Progenitor cell of endocrine pancreas (in vitro differentiated cells): Measurements from ENCODE around the gene PGS1. TPM values are rescaled to one million over a fixed set of nuclear protein-coding genes. Genes with fewer than 3 reads are reported as not detected.

ENCODE experiments used
- DNase-seq: peaks from one replicate; pipeline ENCODE4 v3.0.0; 2021; ENCODE audit warnings: low spot score; ENCODE audit not compliant: unreplicated experiment
- H3K27ac Mint-ChIP-seq: 2 replicates; pipeline ENCODE4 v1.8.0; 2021; ENCODE audit warnings: mild to moderate bottlenecking, moderate library complexity, mixed read lengths
- H3K27me3 Mint-ChIP-seq: 2 replicates; pipeline ENCODE4 v1.8.0; 2021; ENCODE audit warnings: mixed read lengths
- H3K36me3 Mint-ChIP-seq: 2 replicates; pipeline ENCODE4 v1.8.0; 2022; ENCODE audit warnings: mixed read lengths; ENCODE audit not compliant: insufficient read depth
- H3K4me1 Mint-ChIP-seq: 2 replicates; pipeline ENCODE4 v1.8.0; 2021; ENCODE audit warnings: low read depth, mixed read lengths
- H3K4me3 Mint-ChIP-seq: 2 replicates; pipeline ENCODE4 v1.8.0; 2021; ENCODE audit warnings: low read depth, mild to moderate bottlenecking, moderate library complexity, mixed read lengths
- H3K9me3 Mint-ChIP-seq: 2 replicates; pipeline ENCODE4 v1.8.0; 2021; ENCODE audit warnings: low read depth, mixed read lengths
- total RNA-seq: library from RNA; stranded (reverse); gene quantifications from 2 replicates; pipeline ENCODE4 v1.2.1, GENCODE V29; 2021
- TF ChIP-seq, protein P1 (sequence below): fragments of 200-600 bp; sonication (generic); IDR thresholded peaks from one replicate; pipeline ENCODE4 v1.5.0; 2021; ENCODE audit warnings: antibody characterized with exemption, mild to moderate bottlenecking; ENCODE audit not compliant: unreplicated experiment

PGS1 gene
- total RNA-seq, 1 donor from 2014 or later, result 66.1 TPM

DNA sequence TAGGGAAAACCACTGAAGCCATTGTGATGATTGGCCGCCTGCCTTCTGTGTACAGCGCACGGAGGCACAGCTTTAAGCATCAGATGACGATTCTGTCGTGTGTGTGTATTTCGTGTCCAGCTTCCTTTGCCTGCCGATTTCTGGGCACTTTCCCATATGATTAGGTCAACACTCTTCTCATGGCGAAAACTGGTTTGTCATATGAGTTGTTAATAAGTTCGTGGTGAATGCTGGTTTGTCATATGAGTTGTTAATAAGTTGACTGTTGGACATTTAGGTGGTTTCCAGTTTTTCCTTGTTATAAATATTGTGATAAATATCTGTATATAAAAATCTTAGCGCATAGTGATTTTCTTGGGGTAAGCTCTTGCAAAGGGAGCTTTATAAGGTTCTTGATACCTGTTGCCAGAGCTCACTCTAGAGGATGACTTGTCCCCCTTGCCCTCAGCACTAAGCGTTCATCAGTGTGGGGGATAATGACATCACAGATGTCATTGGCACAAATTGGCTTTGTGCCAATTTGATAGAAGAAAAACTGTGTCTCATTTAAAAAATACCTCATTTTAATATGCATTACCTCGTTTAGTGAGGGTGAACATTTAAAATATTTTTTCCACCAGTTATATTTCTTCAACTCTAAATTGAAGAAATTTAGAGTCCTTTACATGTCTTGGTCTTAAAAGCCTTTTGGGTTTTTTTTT is 40.0 kb downstream of the PGS1 start:
- no peaks in the 10 kb centered on the region for H3K27me3 Mint-ChIP-seq
- no peak for DNase-seq
- TF ChIP-seq, protein P1, sequence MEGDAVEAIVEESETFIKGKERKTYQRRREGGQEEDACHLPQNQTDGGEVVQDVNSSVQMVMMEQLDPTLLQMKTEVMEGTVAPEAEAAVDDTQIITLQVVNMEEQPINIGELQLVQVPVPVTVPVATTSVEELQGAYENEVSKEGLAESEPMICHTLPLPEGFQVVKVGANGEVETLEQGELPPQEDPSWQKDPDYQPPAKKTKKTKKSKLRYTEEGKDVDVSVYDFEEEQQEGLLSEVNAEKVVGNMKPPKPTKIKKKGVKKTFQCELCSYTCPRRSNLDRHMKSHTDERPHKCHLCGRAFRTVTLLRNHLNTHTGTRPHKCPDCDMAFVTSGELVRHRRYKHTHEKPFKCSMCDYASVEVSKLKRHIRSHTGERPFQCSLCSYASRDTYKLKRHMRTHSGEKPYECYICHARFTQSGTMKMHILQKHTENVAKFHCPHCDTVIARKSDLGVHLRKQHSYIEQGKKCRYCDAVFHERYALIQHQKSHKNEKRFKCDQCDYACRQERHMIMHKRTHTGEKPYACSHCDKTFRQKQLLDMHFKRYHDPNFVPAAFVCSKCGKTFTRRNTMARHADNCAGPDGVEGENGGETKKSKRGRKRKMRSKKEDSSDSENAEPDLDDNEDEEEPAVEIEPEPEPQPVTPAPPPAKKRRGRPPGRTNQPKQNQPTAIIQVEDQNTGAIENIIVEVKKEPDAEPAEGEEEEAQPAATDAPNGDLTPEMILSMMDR, result no peak
- H3K27ac Mint-ChIP-seq, result no peak overlapping the region
- no peak overlapping the region for H3K4me3 Mint-ChIP-seq
- H3K36me3 Mint-ChIP-seq, result peaks cover 17% of the 10 kb centered on the region
- H3K4me1 Mint-ChIP-seq, result peaks cover 19% of the 10 kb centered on the region
- H3K9me3 Mint-ChIP-seq, result no peaks in the 10 kb centered on the region

DNA sequence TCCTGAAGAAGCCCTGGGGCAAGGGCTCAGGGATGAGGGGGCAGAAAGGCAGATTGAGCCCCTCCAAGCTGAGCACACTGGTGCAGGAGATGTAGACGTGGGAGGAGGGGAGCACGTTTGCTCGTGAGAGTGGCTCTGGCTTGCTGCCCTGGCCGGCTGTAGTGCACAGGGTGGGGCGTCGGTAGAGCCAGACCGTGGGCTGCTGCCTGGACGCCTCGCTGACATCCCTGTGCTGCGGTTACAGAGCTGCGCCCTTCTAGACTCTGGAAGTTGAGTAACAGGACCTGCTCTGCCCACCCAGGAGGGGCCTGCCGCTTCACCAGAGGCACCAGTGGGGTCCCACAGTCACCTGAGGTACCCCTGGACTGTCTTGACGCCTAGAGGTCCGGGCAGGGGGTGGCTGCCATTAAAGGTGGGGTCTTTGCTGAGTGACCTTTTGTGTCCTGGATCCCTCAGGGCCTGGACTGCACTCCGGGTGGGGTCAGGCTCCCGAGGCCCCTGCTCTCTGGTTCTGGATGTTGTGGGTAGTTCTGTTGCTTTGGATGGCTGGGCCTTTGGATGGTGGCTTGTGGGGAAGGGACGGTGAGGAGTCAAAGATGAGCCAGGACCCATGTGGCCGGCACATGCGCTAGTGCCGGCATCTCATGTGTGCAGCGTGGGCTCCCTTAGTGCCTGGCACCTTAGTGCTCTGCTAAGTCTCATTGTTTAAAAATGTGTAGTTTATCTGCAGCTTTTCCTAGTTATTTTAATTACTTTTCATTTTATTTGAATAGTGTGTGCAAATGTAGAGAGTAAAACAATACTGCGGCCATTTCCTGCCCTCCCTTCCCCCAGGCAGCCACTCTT is 41.7 kb downstream of the PGS1 start:
- H3K27me3 Mint-ChIP-seq, result no peaks in the 10 kb centered on the region
- peaks cover 21% of the 10 kb centered on the region for H3K36me3 Mint-ChIP-seq
- TF ChIP-seq, protein P1, result no peak
- H3K27ac Mint-ChIP-seq, result no peak overlapping the region
- peaks cover 19% of the 10 kb centered on the region for H3K4me1 Mint-ChIP-seq
- H3K4me3 Mint-ChIP-seq, result no peak overlapping the region
- no peak for DNase-seq
- H3K9me3 Mint-ChIP-seq, result no peaks in the 10 kb centered on the region

GRCh38 chr17:78421084-78421533 is 42.7 kb downstream of the PGS1 start:
- H3K4me1 Mint-ChIP-seq, result peaks cover 19% of the 10 kb centered on the region
- no peaks in the 10 kb centered on the region for H3K27me3 Mint-ChIP-seq
- no peaks in the 10 kb centered on the region for H3K9me3 Mint-ChIP-seq
- peaks cover 19% of the 10 kb centered on the region for H3K36me3 Mint-ChIP-seq
- no peak for DNase-seq
- TF ChIP-seq, protein P1, result no peak
- peak overlapping the region; percentile 89 for H3K27ac Mint-ChIP-seq
- no peak overlapping the region for H3K4me3 Mint-ChIP-seq

DNA sequence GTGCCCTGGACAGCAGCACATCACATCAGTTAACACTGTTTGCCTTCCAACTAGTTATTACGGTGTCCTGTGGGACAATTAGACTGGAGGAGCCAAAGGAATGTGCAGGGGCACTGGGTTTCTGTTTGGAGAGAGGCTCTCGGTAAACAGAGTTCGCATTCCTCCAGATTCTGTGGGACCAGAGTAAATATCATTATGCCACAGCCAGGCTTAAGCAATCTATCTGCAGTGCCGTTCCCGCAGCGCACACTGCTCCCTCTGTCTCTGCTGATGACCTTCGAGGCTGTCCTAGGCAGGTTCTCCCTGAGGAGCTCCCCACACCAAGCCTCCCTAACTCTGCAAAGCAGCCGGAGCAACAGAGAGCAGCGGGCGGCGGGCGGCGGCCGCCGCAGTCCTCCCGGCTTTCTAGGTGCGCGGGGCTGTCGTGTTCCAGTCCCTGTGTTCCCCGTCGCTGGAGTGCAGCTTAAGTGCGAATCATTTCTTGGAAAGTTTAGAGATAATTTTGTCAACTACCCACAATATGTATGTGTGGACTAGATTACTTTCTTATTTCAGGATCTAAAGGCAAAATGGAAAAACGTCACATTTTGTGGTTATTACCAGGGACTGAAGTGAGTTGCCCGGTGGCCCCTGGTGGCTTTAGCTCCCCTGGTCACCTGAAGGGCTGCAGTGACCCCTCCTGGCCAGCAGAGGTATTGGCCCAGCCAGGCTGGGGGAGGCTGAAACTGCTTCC is 43.3 kb downstream of the PGS1 start:
- Mint-ChIP-seq H3K9me3 (no peaks in the 10 kb centered on the region), H3K36me3 (peaks cover 19% of the 10 kb centered on the region), H3K4me1 (peaks cover 18% of the 10 kb centered on the region), H3K4me3 (no peak overlapping the region), H3K27ac (peak overlapping the region; percentile 89), H3K27me3 (no peaks in the 10 kb centered on the region)
- TF ChIP-seq, protein P1, result peak; percentile 96
- peak; percentile 77 for DNase-seq

GRCh38 chr17:78422267-78422605 is 43.8 kb downstream of the PGS1 start:
- TF ChIP-seq, protein P1, result no peak
- no peaks in the 10 kb centered on the region for H3K9me3 Mint-ChIP-seq
- H3K36me3 Mint-ChIP-seq, result peaks cover 18% of the 10 kb centered on the region
- peak overlapping the region; percentile 89 for H3K27ac Mint-ChIP-seq
- no peak for DNase-seq
- no peaks in the 10 kb centered on the region for H3K27me3 Mint-ChIP-seq
- peaks cover 18% of the 10 kb centered on the region for H3K4me1 Mint-ChIP-seq
- no peak overlapping the region for H3K4me3 Mint-ChIP-seq
